PC-9 (cell line): ENCODE results near the gene COA8.

ENCODE experiments used
- EZH2 ChIP-seq: fragments of 200-600 bp; sonication (generic); IDR thresholded peaks from 2 replicates; pipeline ENCODE4 v1.8.0; 2017; ENCODE audit warnings: antibody characterized with exemption, low read depth
- TF ChIP-seq, protein P1 (sequence below): fragments of 200-600 bp; sonication (generic); conservative IDR thresholded peaks from 2 replicates; pipeline ENCODE4 v1.6.1; 2017; ENCODE audit warnings: mixed run types, antibody characterized with exemption, mild to moderate bottlenecking, moderate library complexity

DNA sequence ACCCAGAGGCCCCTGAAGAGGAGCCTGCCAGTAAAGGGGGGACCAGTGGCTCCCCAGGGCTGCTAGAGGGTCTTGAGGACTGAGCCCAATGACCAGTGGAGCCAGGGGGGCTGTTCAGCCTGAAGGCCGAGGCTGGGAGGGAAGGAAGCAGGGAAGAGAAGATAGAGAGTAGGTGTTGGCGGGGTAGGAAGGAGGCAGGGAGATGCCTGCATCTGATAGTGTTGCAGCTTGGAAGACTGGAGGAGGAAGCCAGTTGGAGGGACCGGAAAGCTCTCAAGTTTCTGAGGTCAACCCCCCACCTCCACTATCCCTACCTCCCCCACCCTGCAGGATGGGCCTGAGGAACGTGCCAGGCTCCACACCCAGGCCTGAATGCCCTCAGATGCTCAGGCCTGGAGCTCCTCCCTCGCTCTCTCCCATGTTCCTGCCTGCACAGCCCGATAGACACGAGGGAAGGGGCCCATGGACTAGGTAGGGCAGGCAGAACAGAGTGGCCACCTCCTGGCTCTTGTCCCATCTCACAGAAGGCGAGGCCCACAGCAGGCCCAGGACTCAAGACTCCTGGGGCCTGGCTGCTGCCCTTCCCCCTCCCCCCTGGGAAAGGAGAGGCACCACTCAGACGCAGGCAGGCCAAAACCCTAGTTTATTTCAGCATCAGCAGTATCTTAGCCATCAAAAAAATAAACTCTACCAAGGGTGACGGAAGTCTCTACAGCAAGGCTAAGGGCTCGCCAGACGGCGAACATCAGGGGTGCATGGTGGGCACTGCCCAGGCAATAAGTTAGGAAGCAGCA lies 43.5 kb upstream of the COA8 start:
- TF ChIP-seq, protein P1, sequence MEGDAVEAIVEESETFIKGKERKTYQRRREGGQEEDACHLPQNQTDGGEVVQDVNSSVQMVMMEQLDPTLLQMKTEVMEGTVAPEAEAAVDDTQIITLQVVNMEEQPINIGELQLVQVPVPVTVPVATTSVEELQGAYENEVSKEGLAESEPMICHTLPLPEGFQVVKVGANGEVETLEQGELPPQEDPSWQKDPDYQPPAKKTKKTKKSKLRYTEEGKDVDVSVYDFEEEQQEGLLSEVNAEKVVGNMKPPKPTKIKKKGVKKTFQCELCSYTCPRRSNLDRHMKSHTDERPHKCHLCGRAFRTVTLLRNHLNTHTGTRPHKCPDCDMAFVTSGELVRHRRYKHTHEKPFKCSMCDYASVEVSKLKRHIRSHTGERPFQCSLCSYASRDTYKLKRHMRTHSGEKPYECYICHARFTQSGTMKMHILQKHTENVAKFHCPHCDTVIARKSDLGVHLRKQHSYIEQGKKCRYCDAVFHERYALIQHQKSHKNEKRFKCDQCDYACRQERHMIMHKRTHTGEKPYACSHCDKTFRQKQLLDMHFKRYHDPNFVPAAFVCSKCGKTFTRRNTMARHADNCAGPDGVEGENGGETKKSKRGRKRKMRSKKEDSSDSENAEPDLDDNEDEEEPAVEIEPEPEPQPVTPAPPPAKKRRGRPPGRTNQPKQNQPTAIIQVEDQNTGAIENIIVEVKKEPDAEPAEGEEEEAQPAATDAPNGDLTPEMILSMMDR: no peak
- no peak for TF ChIP-seq EZH2
